SU-DHL-6 (cell line): ENCODE data around the gene RASL10A.

Source experiments
- EZH2phosphoT487 ChIP-seq: fragments of 200-600 bp; sonication (generic), shearing (Covaris generic); conservative IDR thresholded peaks from 2 replicates; pipeline ENCODE4 v1.6.1; 2018; ENCODE audit warnings: mild to moderate bottlenecking, antibody characterized with exemption, low read length, moderate library complexity, mixed read lengths
- TF ChIP-seq, protein P1 (sequence below): fragments of 200-600 bp; sonication (generic); IDR thresholded peaks from one replicate; pipeline ENCODE4 v1.5.1; 2017; ENCODE audit warnings: antibody characterized with exemption, mild to moderate bottlenecking, low read length, moderate library complexity; ENCODE audit not compliant: insufficient read depth, poor library complexity, severe bottlenecking

DNA sequence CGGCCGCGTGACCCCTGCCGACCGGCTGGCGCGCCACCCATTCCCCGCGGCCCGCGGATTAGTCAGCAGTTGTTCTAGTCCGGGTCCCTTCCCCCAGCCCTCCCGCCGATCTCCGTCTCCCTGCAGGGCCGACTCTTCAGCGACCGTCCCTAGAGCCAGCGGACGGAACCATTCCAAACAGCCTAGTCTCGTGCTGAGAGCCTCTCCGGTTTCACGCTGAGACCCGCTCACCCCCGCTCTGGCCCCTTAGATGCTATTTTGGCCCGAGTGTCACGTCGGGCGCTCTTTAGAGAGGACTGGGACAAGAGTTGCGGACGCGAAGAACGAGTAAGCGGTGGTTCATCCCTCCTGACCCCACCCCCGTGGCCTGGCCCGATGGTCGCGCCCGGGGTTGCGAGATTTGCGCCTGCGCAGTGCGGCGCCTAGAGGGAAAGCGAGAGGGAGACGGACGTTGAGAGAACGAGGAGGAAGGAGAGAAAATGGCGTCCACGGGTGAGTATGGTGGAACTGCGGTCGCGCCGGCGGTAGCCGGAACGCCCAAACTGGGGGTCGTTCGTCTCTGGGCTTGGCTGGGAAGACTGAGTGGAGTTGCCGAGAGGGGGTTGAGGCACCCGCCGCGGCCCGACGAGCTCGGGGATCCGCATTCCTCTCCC, 47.5 kb downstream of the RASL10A start, which contains the start of the genes EWSR1 and RHBDD3:
- TF ChIP-seq, protein P1, sequence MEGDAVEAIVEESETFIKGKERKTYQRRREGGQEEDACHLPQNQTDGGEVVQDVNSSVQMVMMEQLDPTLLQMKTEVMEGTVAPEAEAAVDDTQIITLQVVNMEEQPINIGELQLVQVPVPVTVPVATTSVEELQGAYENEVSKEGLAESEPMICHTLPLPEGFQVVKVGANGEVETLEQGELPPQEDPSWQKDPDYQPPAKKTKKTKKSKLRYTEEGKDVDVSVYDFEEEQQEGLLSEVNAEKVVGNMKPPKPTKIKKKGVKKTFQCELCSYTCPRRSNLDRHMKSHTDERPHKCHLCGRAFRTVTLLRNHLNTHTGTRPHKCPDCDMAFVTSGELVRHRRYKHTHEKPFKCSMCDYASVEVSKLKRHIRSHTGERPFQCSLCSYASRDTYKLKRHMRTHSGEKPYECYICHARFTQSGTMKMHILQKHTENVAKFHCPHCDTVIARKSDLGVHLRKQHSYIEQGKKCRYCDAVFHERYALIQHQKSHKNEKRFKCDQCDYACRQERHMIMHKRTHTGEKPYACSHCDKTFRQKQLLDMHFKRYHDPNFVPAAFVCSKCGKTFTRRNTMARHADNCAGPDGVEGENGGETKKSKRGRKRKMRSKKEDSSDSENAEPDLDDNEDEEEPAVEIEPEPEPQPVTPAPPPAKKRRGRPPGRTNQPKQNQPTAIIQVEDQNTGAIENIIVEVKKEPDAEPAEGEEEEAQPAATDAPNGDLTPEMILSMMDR, result no peak
- TF ChIP-seq EZH2phosphoT487, result no peak
